GM12873 (cell line): ENCODE data around the gene ELK3.

Source experiments
- CTCF ChIP-seq: IDR thresholded peaks from 2 replicates; pipeline ENCODE4 v1.5.1; 2012; ENCODE audit warnings: low read depth, mild to moderate bottlenecking, moderate library complexity, low read length, control low read depth; ENCODE audit not compliant: insufficient read depth; ENCODE audit errors: missing control alignments

Gene ELK3

GRCh38 chr12:96193725-96194575 lies at the start of gene ELK3:
TSS of gene ELK3 (plus strand) at chr12:96194375.
- no peak for TF ChIP-seq CTCF

- TF ChIP-seq CTCF: no peak
Observed at GRCh38 chr12:96146747-96147146, 47.4 kb upstream of the ELK3 start.

- no peak for TF ChIP-seq CTCF
Observed at GRCh38 chr12:96150442-96150841, 43.7 kb upstream of the ELK3 start.

- no peak for TF ChIP-seq CTCF
Observed at GRCh38 chr12:96152164-96152563, 42.0 kb upstream of the ELK3 start.

- TF ChIP-seq CTCF: no peak
Observed at GRCh38 chr12:96153131-96153725, 40.9 kb upstream of the ELK3 start.

- TF ChIP-seq CTCF: no peak
Observed at GRCh38 chr12:96155181-96155580, 39.0 kb upstream of the ELK3 start.

GRCh38 chr12:96155781-96156180 lies 38.4 kb upstream of the ELK3 start:
- TF ChIP-seq CTCF: no peak
